Smooth muscle cell (in vitro differentiated cells): Measurements from ENCODE around the gene UTP4. TPM values are rescaled to one million over a fixed set of nuclear protein-coding genes. Genes with fewer than 3 reads are reported as not detected.

Experiments used
- DNase-seq: peaks from one replicate; lab custom pipeline; 2025; ENCODE audit not compliant: unreplicated experiment; lab: John Stamatoyannopoulos, UW
- H2AFZ ChIP-seq: fragments of 200-600 bp; sonication (generic); 2 replicates; pipeline ENCODE4 v1.6.0; 2016; ENCODE audit warnings: antibody characterized with exemption, low read depth, mild to moderate bottlenecking
- H3F3A ChIP-seq: fragments of 200-600 bp; sonication (generic); 2 replicates; pipeline ENCODE4 v1.6.0; 2017; ENCODE audit warnings: antibody characterized with exemption, low read depth
- H3K27ac ChIP-seq: fragments of 200-600 bp; sonication (generic); 2 replicates; pipeline ENCODE4 v1.5.1; 2016; ENCODE audit warnings: low read depth, mild to moderate bottlenecking
- H3K27me3 ChIP-seq: fragments of 200-600 bp; sonication (generic); 2 replicates; pipeline ENCODE4 v1.6.1; 2016; ENCODE audit warnings: low read depth, mild to moderate bottlenecking
- H3K36me3 ChIP-seq: fragments of 200-600 bp; sonication (generic); 2 replicates; pipeline ENCODE4 v1.5.1; 2016; ENCODE audit warnings: low read depth
- H3K4me1 ChIP-seq: fragments of 200-600 bp; sonication (generic); 2 replicates; pipeline ENCODE4 v1.5.1; 2016; ENCODE audit warnings: low read depth
- H3K4me2 ChIP-seq: fragments of 200-600 bp; sonication (generic); 2 replicates; pipeline ENCODE4 v1.6.0; 2016; ENCODE audit warnings: mild to moderate bottlenecking
- H3K4me3 ChIP-seq: fragments of 200-600 bp; sonication (generic); 2 replicates; pipeline ENCODE4 v1.5.1; 2016; ENCODE audit warnings: mild to moderate bottlenecking
- H3K79me2 ChIP-seq: fragments of 200-600 bp; sonication (generic); 2 replicates; pipeline ENCODE4 v1.6.0; 2016; ENCODE audit warnings: low read depth, mild to moderate bottlenecking
- H3K9ac ChIP-seq: fragments of 200-600 bp; sonication (generic); 2 replicates; pipeline ENCODE4 v1.6.0; 2016; ENCODE audit warnings: low read depth
- H3K9me3 ChIP-seq: fragments of 200-600 bp; sonication (generic); replicated peaks from 2 replicates; pipeline ENCODE4 v1.5.1; 2016; ENCODE audit warnings: low read depth
- H4K20me1 ChIP-seq: fragments of 200-600 bp; sonication (generic); 2 replicates; pipeline ENCODE4 v1.6.0; 2016; ENCODE audit warnings: low read depth
- WGBS: methylation state at CpG from one replicate; pipeline ENCODE4 v1.1.7; 2016; ENCODE audit warnings: low lambda C conversion rate; 5-methylcytosine and 5-hydroxymethylcytosine counted together
- polyA plus RNA-seq: library from polyadenylated mRNA; unstranded; fragments of >200 nt; fragmentation: Nextera tagmentation; extraction: Ambion mirVana; gene quantifications from 2 replicates; pipeline ENCODE4 v1.2.1, GENCODE V29; 2016
- total RNA-seq: library from RNA; depleted of rRNA; stranded (reverse); fragments of >200 nt; gene quantifications from 2 replicates; pipeline ENCODE4 v1.2.3, GENCODE V29; 2014
- TF ChIP-seq, protein P1 (sequence below): fragments of 200-600 bp; sonication (generic); IDR thresholded peaks from 2 replicates; pipeline ENCODE4 v1.5.1; 2017; ENCODE audit warnings: borderline replicate concordance, mild to moderate bottlenecking, antibody characterized with exemption; ENCODE audit not compliant: insufficient read depth, poor library complexity, severe bottlenecking

UTP4 gene
- total and polyA plus RNA-seq, 2 experiments from 2014 or later: 20.4 to 29.0 TPM

DNA sequence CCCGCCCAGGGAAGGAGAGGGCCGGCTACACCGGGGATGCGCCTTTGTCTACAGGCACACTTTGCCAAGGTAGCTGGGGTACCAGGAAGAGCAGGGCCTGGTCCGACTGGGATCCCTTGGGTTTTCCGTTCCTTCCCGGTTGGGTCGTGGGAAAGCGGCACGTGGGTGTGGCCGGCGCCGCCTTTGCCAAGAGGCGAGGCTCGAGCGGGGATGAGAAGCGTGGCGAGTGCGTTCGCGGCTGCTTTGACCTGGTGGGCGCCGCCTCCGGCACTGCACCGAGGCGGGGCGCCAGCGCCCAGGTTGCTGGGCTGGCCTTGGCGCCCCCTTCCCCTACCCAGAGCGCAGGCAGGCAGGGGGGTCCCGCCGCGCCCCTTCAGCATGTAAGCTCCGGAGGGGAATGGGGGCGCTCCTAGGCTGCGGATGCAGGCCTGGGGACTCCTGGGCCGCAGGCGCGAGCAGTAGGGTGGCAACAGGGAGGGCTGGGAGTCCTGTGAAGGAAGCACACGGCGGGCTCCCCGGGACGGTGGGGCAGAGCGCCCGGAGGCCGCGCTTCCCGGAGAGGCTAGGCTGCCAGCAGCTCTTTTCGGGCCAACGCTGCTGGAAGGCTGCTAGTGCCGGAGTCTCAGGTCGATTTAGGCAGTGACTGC, 25.0 kb upstream of the UTP4 start:
- Histone ChIP-seq H3K4me1 (peaks cover 17% of the 10 kb centered on the region), H3K9ac (no peak overlapping the region), H2AFZ (no peak overlapping the region), H3K27me3 (peaks cover 47% of the 10 kb centered on the region), H3K9me3 (no peaks in the 10 kb centered on the region), H3K27ac (no peak overlapping the region), H3K36me3 (no peaks in the 10 kb centered on the region), H3K4me2 (peak overlapping the region; percentile 95), H3F3A (peaks cover 3% of the 10 kb centered on the region), H4K20me1 (peaks cover 49% of the 10 kb centered on the region), H3K4me3 (peak overlapping the region; percentile 55), H3K79me2 (no peaks in the 10 kb centered on the region)
- DNase-seq: no peak
- 3% methylated on average over 49 of the region's 52 CpGs for WGBS
- TF ChIP-seq, protein P1, sequence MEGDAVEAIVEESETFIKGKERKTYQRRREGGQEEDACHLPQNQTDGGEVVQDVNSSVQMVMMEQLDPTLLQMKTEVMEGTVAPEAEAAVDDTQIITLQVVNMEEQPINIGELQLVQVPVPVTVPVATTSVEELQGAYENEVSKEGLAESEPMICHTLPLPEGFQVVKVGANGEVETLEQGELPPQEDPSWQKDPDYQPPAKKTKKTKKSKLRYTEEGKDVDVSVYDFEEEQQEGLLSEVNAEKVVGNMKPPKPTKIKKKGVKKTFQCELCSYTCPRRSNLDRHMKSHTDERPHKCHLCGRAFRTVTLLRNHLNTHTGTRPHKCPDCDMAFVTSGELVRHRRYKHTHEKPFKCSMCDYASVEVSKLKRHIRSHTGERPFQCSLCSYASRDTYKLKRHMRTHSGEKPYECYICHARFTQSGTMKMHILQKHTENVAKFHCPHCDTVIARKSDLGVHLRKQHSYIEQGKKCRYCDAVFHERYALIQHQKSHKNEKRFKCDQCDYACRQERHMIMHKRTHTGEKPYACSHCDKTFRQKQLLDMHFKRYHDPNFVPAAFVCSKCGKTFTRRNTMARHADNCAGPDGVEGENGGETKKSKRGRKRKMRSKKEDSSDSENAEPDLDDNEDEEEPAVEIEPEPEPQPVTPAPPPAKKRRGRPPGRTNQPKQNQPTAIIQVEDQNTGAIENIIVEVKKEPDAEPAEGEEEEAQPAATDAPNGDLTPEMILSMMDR: no peak

DNA sequence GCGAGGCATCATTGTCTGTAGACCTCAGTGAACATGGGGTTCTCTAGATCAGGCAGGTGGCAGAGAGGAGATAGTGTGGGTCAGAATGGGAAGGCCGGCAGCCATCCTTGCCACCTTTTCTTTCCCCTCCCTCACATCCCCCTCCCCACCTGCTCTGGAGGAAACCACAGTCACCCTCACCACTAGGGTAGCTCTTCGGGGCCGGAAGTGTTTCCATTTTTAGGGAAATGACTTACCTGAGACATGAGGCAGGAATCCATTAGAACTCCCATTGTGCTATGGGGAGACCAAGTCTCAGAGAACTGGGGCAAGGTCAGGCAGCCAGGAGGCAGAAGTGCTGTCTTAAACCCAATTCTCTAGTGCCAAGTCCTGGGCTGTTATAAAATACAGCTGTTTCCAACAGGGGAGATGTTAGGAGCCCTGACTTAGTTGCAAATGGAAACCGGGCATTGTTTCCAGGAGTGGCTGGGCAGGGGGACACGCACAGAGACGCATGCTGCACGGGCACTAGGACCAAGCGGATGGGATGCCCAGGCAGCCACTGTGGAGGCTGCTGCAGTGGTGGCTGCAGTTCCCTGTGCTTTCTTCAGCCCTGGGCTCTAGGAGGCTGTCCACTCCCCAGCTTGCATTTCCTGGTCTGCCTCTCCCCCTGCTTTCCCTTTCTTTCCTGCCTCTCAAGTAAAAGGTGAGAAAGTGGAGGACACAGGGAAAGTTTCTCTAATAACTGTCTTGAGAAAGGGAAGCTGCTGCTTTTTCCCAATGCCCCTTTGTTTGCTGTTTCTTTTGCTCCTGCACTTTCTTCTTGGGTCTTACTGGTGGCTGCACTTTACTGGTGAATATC, 24.2 kb upstream of the UTP4 start:
- Histone ChIP-seq H3K4me1 (peaks cover 17% of the 10 kb centered on the region), H3K4me3 (peak overlapping the region; percentile 55), H3K79me2 (no peaks in the 10 kb centered on the region), H3F3A (peaks cover 3% of the 10 kb centered on the region), H3K36me3 (no peaks in the 10 kb centered on the region), H3K9me3 (no peaks in the 10 kb centered on the region), H3K27me3 (peaks cover 47% of the 10 kb centered on the region), H2AFZ (no peak overlapping the region), H3K4me2 (peak overlapping the region; percentile 95), H4K20me1 (peaks cover 58% of the 10 kb centered on the region), H3K9ac (no peak overlapping the region), H3K27ac (no peak overlapping the region)
- TF ChIP-seq, protein P1: no peak
- 28% methylated on average over 9 of the region's 9 CpGs for WGBS
- DNase-seq: no peak

DNA sequence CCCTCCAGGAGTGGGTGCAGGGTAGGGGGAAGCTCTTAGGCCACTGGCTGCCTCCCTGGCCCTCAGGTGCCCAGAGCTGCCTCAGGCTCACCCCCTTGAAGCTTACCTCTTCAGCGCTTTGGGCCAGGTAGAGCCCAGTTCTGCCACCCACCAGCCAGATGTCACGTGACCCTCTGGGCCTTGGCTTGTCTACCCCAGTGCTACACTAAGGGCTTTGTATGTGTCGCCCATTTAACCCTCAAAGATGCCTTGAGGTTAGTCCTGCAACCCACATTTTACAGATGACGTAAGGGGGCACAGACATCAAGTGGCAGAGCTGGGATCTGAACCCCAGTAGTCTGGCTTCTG, 23.6 kb upstream of the UTP4 start:
- peaks cover 17% of the 10 kb centered on the region for H3K4me1 ChIP-seq
- no peak overlapping the region for H3K4me3 ChIP-seq
- no peaks in the 10 kb centered on the region for H3K9me3 ChIP-seq
- H3K79me2 ChIP-seq: no peaks in the 10 kb centered on the region
- peaks cover 47% of the 10 kb centered on the region for H3K27me3 ChIP-seq
- no peak for DNase-seq
- H3K27ac ChIP-seq: no peak overlapping the region
- 95% methylated on average over 4 of the region's 4 CpGs for WGBS
- no peaks in the 10 kb centered on the region for H3K36me3 ChIP-seq
- no peak overlapping the region for H3K9ac ChIP-seq
- H3K4me2 ChIP-seq: no peak overlapping the region
- TF ChIP-seq, protein P1: no peak
- no peak overlapping the region for H2AFZ ChIP-seq
- H3F3A ChIP-seq: peaks cover 3% of the 10 kb centered on the region
- peaks cover 62% of the 10 kb centered on the region for H4K20me1 ChIP-seq
